ENCODE results near the gene KCNT2. TPM values are rescaled to one million over a fixed set of nuclear protein-coding genes. Genes with fewer than 3 reads are reported as not detected.

KCNT2 gene
- total and polyA plus RNA-seq, 5 donors from 2014 or later: not detected

DNA sequence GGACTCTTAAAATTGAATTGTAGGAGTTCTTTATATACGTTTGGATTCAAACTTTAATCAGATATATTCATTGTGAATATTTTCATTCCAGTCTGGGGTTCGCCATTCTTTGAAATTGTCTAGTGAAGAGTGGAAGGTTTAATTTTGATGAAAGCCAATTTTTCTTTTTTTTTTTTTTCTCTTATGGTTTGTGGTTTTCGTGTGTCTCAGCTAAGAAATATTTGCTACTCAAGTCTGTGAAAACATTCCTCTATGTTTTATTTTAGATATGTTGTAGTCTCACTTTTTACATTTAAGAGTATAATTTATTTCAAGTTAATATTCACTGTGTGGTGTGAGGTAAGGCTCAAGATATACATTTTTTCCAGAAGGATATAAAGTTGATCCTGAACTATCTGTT lies 220.5 kb downstream of the KCNT2 start:
- Mint-ChIP-seq H3K9me3 (peaks cover 0 to 7% (median 3%) of the 10 kb centered on the region in 7 donors), H3K4me3 (no peak overlapping the region), H3K27ac (no peak overlapping the region), H3K27me3 (no peaks in the 10 kb centered on the region), H3K4me1 (no peaks in the 10 kb centered on the region), H3K36me3 (no peaks in the 10 kb centered on the region)
- no peaks in the 10 kb centered on the region for H3K4me1 ChIP-seq (ENCODE audit: control insufficient read depth, insufficient read depth, low read length, poor library complexity, severe bottlenecking)
- ATAC-seq (ENCODE audit: low read depth in 2 of 2) (no peak), DNase-seq (no peak)
- H3K27me3 ChIP-seq (ENCODE audit: control insufficient read depth, insufficient read depth, low read length): no peaks in the 10 kb centered on the region
- no peaks in the 10 kb centered on the region for H3K36me3 ChIP-seq (ENCODE audit: control insufficient read depth, insufficient read depth, low read length)
- no peak overlapping the region for H3K27ac ChIP-seq (ENCODE audit: insufficient read depth, low read length, poor library complexity, severe bottlenecking)
- H3K9me3 ChIP-seq (ENCODE audit: control insufficient read depth in 2 of 2, low read length in 2 of 2): no peaks in the 10 kb centered on the region
- H3K4me3 ChIP-seq (ENCODE audit: low read depth, low read length): no peak overlapping the region

DNA sequence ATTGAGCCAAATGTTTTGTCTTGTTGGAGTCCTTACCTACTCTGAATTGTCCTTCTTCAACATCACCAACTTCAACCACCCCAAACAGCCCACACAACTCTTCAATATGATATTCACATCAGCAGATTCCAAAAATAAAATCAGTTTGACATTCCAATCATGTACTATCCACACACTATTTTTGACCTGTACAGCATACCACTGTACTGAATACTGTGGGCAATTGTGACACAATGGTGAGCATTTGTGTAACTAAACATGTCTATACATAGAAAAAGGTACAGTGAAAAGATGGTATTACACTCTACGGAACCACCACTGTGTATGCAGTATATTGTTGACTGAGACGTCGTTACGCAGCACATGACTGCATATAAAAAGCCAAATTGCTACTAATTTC lies 223.1 kb downstream of the KCNT2 start:
- Histone ChIP-seq H3K27me3 (ENCODE audit: control insufficient read depth, insufficient read depth, low read length) (no peaks in the 10 kb centered on the region), H3K36me3 (ENCODE audit: control insufficient read depth, insufficient read depth, low read length) (no peaks in the 10 kb centered on the region), H3K27ac (ENCODE audit: insufficient read depth, low read length, poor library complexity, severe bottlenecking) (no peak overlapping the region), H3K9me3 (ENCODE audit: control insufficient read depth in 2 of 2, low read length in 2 of 2) (no peaks in the 10 kb centered on the region), H3K4me1 (ENCODE audit: control insufficient read depth, insufficient read depth, low read length, poor library complexity, severe bottlenecking) (no peaks in the 10 kb centered on the region), H3K4me3 (ENCODE audit: low read depth, low read length) (no peak overlapping the region)
- Mint-ChIP-seq H3K27ac (no peak overlapping the region), H3K27me3 (no peaks in the 10 kb centered on the region), H3K4me3 (no peak overlapping the region), H3K4me1 (no peaks in the 10 kb centered on the region), H3K9me3 (peaks cover 0 to 7% (median 3%) of the 10 kb centered on the region in 7 donors), H3K36me3 (no peaks in the 10 kb centered on the region)
- DNase-seq: no peak
- no peak for ATAC-seq (ENCODE audit: low read depth in 2 of 2)

DNA sequence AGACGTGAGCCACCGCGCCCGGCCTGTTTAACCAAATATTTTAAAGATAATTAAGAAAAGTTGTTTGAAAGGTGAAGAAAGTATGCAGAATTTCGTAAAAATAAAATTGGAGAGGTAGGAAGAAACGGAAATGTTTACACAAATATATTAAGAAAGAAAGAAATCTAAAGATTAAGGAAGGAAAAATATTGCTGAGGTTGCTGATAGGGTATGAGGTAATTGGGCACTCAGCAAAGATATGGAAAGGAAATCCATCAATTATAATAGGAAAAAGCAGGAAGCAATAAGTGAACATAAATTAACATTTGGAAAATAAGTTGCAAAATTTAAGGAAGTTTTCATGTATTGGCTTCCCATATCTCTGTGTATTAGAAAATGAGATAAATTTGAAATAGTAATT lies 225.9 kb downstream of the KCNT2 start:
- no peak overlapping the region for H3K4me3 ChIP-seq (ENCODE audit: low read depth, low read length)
- H3K4me1 ChIP-seq (ENCODE audit: control insufficient read depth, insufficient read depth, low read length, poor library complexity, severe bottlenecking): no peaks in the 10 kb centered on the region
- no peaks in the 10 kb centered on the region for H3K9me3 ChIP-seq (ENCODE audit: control insufficient read depth in 2 of 2, low read length in 2 of 2)
- no peak overlapping the region for H3K4me3 Mint-ChIP-seq
- H3K27ac ChIP-seq (ENCODE audit: insufficient read depth, low read length, poor library complexity, severe bottlenecking): no peak overlapping the region
- no peak overlapping the region for H3K27ac Mint-ChIP-seq
- no peak for DNase-seq
- H3K36me3 ChIP-seq (ENCODE audit: control insufficient read depth, insufficient read depth, low read length): no peaks in the 10 kb centered on the region
- H3K36me3 Mint-ChIP-seq: no peaks in the 10 kb centered on the region
- H3K4me1 Mint-ChIP-seq: no peaks in the 10 kb centered on the region
- H3K27me3 Mint-ChIP-seq: no peaks in the 10 kb centered on the region
- no peak for ATAC-seq (ENCODE audit: low read depth in 2 of 2)
- H3K27me3 ChIP-seq (ENCODE audit: control insufficient read depth, insufficient read depth, low read length): no peaks in the 10 kb centered on the region
- H3K9me3 Mint-ChIP-seq: peaks cover 0 to 7% (median 3%) of the 10 kb centered on the region in 7 donors

DNA sequence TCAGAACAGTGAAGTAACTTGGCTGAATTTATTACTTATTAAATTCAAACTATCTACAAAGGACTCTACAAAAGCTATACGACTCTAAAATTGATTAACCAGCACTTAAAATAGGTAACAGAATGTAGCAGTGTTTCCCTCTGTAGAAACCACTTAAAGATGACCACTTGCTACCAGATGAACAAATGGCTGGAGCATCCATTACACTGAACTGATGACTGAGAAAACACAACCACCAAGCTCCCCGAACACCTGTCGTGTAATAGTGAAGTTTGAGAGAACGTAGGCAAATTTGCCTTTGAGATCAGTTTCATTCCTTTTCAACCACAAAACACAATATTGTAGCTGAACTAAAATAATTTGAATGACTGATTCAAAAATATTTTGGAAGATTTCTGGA lies 226.7 kb downstream of the KCNT2 start:
- no peaks in the 10 kb centered on the region for H3K36me3 ChIP-seq (ENCODE audit: control insufficient read depth, insufficient read depth, low read length)

DNA sequence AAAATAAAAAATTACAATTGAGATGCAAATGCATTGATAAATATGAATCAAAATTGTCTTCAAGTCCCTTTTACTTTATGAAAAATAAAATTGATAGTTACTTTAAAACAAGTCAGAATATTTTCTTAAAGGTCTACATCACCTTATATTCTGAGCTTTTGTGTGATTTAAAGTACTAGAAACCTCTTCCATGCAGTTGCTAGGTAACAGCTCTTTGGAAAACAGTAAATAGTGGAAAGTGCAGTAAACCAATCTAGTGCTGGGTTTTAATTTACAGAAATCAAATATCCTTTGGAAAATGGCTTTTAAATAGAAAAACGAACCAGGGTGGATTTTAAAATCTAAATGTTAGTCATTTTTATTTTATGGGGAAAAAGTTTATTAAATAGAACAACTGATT lies 227.9 kb downstream of the KCNT2 start:
- Mint-ChIP-seq H3K27me3 (no peaks in the 10 kb centered on the region), H3K4me1 (no peaks in the 10 kb centered on the region), H3K4me3 (no peak overlapping the region), H3K27ac (no peak overlapping the region), H3K36me3 (no peaks in the 10 kb centered on the region), H3K9me3 (peaks cover 0 to 8% (median 0%) of the 10 kb centered on the region in 7 donors)
- Histone ChIP-seq H3K27me3 (ENCODE audit: control insufficient read depth, insufficient read depth, low read length) (no peaks in the 10 kb centered on the region), H3K36me3 (ENCODE audit: control insufficient read depth, insufficient read depth, low read length) (no peaks in the 10 kb centered on the region), H3K4me3 (ENCODE audit: low read depth, low read length) (no peak overlapping the region), H3K9me3 (ENCODE audit: control insufficient read depth in 2 of 2, low read length in 2 of 2) (no peaks in the 10 kb centered on the region), H3K27ac (ENCODE audit: insufficient read depth, low read length, poor library complexity, severe bottlenecking) (no peak overlapping the region), H3K4me1 (ENCODE audit: control insufficient read depth, insufficient read depth, low read length, poor library complexity, severe bottlenecking) (no peaks in the 10 kb centered on the region)
- no peak for DNase-seq
- no peak for ATAC-seq (ENCODE audit: low read depth in 2 of 2)

More for the DNA sequence above, 226.7 kb downstream of the KCNT2 start:
- ATAC-seq (ENCODE audit: low read depth in 2 of 2): no peak
- Mint-ChIP-seq H3K27ac (no peak overlapping the region), H3K4me1 (no peaks in the 10 kb centered on the region), H3K36me3 (no peaks in the 10 kb centered on the region), H3K4me3 (no peak overlapping the region), H3K27me3 (no peaks in the 10 kb centered on the region), H3K9me3 (peaks cover 0 to 7% (median 2%) of the 10 kb centered on the region in 7 donors)
- no peak for DNase-seq
- Histone ChIP-seq H3K27me3 (ENCODE audit: control insufficient read depth, insufficient read depth, low read length) (no peaks in the 10 kb centered on the region), H3K9me3 (ENCODE audit: control insufficient read depth in 2 of 2, low read length in 2 of 2) (no peaks in the 10 kb centered on the region), H3K4me1 (ENCODE audit: control insufficient read depth, insufficient read depth, low read length, poor library complexity, severe bottlenecking) (no peaks in the 10 kb centered on the region), H3K4me3 (ENCODE audit: low read depth, low read length) (no peak overlapping the region), H3K27ac (ENCODE audit: insufficient read depth, low read length, poor library complexity, severe bottlenecking) (no peak overlapping the region)

DNA sequence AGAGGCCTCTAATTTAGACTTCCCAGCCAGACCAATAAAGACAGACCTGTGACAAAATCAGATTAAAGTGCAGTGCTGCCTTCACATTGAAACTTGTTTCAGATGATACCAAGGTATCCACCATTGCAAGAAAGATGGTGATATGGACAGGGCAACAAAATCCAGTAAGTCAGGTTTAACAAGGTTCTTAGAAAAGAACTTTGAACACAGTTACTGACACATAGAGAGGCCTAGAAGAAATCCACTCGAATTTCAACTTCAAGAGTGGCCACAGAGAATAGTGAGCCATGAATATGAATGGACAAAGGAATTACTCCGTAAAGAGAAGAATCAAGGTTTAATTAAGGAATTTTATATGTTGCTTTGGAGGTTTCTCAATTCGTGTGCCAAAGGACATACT lies 230.4 kb downstream of the KCNT2 start:
- Histone ChIP-seq H3K27ac (ENCODE audit: insufficient read depth, low read length, poor library complexity, severe bottlenecking) (no peak overlapping the region), H3K36me3 (ENCODE audit: control insufficient read depth, insufficient read depth, low read length) (no peaks in the 10 kb centered on the region), H3K4me3 (ENCODE audit: low read depth, low read length) (no peak overlapping the region), H3K27me3 (ENCODE audit: control insufficient read depth, insufficient read depth, low read length) (no peaks in the 10 kb centered on the region), H3K9me3 (ENCODE audit: control insufficient read depth in 2 of 2, low read length in 2 of 2) (no peaks in the 10 kb centered on the region), H3K4me1 (ENCODE audit: control insufficient read depth, insufficient read depth, low read length, poor library complexity, severe bottlenecking) (no peaks in the 10 kb centered on the region)
- Mint-ChIP-seq H3K27ac (no peak overlapping the region), H3K4me3 (no peak overlapping the region), H3K9me3 (peaks cover 0 to 5% (median 0%) of the 10 kb centered on the region in 7 donors), H3K4me1 (no peaks in the 10 kb centered on the region), H3K36me3 (no peaks in the 10 kb centered on the region), H3K27me3 (no peaks in the 10 kb centered on the region)
- no peak for DNase-seq
- no peak for ATAC-seq (ENCODE audit: low read depth in 2 of 2)

DNA sequence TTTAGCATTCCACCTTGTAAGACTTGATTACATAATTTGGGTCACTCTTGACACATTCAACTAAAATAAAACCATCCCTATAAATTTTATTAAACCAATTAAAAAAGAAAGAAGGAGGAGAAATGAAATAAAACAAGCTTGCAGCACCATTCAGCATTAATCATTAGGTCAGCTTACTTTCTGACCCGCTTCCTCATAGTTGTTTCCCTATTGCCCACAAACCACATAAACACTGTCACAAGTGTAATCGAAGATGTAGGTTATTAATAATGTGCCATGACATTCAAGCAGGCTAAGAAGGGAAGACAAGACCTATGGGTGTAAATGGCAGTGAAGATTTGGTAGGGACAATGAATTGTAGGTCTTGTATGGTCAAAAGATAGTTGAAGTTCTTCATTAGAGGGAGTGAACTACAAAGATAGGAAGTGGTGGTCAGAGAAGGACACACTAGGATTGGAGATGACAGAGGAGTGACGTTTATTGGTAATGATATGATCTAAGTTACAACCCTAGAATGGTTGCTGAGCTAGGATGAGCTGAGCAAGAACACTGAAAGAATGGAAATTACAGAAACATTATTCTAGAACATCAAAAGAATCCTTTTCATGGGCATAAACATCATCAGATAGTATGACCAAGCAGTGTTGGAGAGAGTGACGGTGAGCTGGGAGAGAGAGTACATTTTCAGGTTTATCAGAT lies 231.5 kb downstream of the KCNT2 start:
- Mint-ChIP-seq H3K36me3 (no peaks in the 10 kb centered on the region), H3K4me1 (no peaks in the 10 kb centered on the region), H3K27ac (no peak overlapping the region), H3K4me3 (no peak overlapping the region), H3K9me3 (peaks cover 0 to 5% (median 0%) of the 10 kb centered on the region in 7 donors), H3K27me3 (no peaks in the 10 kb centered on the region)
- ATAC-seq (ENCODE audit: low read depth in 2 of 2) (no peak), DNase-seq (no peak)
- H3K4me3 ChIP-seq (ENCODE audit: low read depth, low read length): no peak overlapping the region
- H3K9me3 ChIP-seq (ENCODE audit: control insufficient read depth in 2 of 2, low read length in 2 of 2): no peaks in the 10 kb centered on the region
- H3K27ac ChIP-seq (ENCODE audit: insufficient read depth, low read length, poor library complexity, severe bottlenecking): no peak overlapping the region
- no peaks in the 10 kb centered on the region for H3K4me1 ChIP-seq (ENCODE audit: control insufficient read depth, insufficient read depth, low read length, poor library complexity, severe bottlenecking)
- no peaks in the 10 kb centered on the region for H3K27me3 ChIP-seq (ENCODE audit: control insufficient read depth, insufficient read depth, low read length)
- no peaks in the 10 kb centered on the region for H3K36me3 ChIP-seq (ENCODE audit: control insufficient read depth, insufficient read depth, low read length)

DNA sequence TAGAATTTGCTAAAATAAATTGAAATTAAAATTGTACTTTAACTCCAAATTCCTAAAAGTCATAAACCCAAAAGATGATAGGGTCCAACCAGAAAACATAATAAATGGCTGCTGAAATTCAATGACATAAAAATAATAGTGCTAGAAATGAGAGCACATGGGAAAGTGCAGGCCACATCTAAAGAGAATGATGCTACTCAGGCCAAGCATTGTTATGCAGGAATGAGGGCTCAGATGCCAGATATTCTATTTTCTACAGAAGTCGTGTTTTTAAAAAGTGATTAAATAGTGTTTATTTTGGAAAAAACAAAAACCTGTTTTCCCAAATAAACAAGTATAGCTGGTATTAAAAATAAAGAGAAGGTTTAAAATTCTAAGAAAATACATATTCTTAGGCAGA lies 234.4 kb downstream of the KCNT2 start:
- Mint-ChIP-seq H3K9me3 (peaks cover 0 to 5% (median 0%) of the 10 kb centered on the region in 7 donors), H3K36me3 (no peaks in the 10 kb centered on the region), H3K27ac (no peak overlapping the region), H3K27me3 (no peaks in the 10 kb centered on the region), H3K4me3 (no peak overlapping the region), H3K4me1 (no peaks in the 10 kb centered on the region)
- Histone ChIP-seq H3K36me3 (ENCODE audit: control insufficient read depth, insufficient read depth, low read length) (no peaks in the 10 kb centered on the region), H3K4me1 (ENCODE audit: control insufficient read depth, insufficient read depth, low read length, poor library complexity, severe bottlenecking) (no peaks in the 10 kb centered on the region), H3K27ac (ENCODE audit: insufficient read depth, low read length, poor library complexity, severe bottlenecking) (no peak overlapping the region), H3K9me3 (ENCODE audit: control insufficient read depth in 2 of 2, low read length in 2 of 2) (no peaks in the 10 kb centered on the region), H3K4me3 (ENCODE audit: low read depth, low read length) (no peak overlapping the region), H3K27me3 (ENCODE audit: control insufficient read depth, insufficient read depth, low read length) (no peaks in the 10 kb centered on the region)
- DNase-seq: no peak
- ATAC-seq (ENCODE audit: low read depth in 2 of 2): no peak
